CD4-positive, alpha-beta T cell treated with Interleukin-1 beta for 1 hour (primary cell): ENCODE results near the gene HMCES.
"Not testable (repeated sequence)": the region's sequence is repeated elsewhere in the genome, so short reads cannot be mapped to it uniquely, and the experiment has no call there.

Experiments
- DNase-seq, 2 donors: peaks; one replicate each; pipeline ENCODE4 v3.0.0-alpha.2; 2020 to 2022

The HMCES gene

DNA sequence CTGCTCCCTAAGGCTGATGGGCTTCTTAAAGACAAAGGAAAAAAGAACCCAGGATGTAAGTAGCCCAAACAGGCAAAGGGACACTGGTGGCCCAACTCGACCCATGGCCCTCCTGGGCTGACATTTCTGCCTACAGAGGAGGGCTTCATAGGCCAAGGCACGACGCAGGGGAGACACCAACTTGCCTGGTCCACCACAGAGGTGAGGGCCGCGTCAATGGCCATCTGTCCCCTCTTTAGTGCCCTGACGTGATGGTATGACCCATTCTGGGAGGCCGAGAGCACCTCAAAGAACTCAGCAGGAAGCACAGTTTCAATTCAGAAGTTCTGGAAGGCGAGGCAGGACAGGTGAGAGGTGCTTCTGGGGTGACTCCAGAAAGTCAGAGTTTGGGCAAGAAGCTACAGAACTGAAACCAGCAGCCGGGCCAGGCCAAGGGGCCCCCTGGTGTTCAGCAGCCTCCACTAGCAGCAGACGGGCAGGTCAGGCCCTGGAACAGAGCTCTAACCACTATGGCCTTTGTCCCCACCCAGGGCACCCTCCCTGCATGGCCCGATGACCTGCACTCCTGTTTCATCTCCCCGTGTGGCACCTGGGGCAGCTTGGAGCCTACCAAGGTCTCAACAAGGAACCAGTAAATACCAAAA, 45.1 kb downstream of the HMCES start:
- DNase-seq: peak in 1 of 2 donors; percentile 34

DNA sequence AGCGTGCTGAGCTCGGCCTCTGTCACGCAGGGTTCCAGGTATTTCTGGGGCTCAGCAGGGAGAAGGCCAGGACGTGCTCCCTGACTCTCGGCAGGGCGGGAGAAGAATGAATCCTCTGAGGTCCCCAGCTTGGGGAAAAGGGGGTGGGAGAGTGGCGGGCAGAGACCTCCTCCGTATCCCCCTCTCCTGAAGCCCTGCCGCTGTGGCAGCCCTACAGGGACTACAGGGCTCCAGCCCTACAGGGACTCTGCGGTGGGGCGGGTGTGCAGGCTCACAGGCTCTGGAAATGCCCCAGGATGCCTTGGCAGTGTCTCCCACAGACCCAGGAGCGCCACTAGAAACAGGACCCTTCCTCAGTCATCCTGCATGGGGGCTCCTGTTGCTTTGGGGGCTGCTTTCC, 46.2 kb downstream of the HMCES start:
- DNase-seq: no peak

DNA sequence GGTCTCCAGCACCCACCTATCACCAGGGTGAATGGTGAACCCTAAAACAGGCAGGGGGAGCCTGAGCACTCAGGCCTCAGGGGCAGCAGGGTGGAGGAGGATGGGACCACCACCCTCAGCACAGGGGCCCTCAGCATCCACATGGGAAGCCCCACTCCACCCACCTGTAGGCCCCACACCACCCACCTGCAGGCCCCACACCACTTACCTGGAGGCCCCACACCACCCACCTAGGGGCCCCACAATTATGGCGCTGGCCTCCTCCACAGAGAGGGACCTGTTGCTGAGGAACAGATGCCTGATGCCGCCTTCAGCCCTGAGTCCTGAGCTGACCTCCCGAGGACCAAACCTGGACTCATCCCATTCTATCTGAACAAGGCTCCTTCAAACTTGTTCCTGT, 46.7 kb downstream of the HMCES start:
- DNase-seq: no peak

DNA sequence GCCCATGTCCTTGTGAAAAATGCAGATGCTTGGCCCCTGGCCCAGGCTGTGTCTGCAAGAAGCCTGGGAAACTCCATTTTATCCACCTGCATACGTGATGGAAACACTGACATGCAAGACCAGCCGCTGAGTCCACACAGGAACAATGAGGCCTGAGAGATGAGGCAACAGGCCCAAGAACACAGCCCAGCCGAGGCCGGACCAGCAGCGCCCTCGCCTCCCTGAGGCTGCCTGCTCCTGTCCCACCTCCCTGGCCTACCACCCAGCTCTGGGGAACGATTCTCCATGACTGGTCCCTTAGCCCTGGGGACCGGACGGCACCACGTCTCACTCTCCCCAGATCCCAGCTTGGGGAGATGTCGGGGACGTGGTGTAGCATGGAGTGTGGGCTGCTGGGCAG, 47.5 kb downstream of the HMCES start:
- DNase-seq: no peak

DNA sequence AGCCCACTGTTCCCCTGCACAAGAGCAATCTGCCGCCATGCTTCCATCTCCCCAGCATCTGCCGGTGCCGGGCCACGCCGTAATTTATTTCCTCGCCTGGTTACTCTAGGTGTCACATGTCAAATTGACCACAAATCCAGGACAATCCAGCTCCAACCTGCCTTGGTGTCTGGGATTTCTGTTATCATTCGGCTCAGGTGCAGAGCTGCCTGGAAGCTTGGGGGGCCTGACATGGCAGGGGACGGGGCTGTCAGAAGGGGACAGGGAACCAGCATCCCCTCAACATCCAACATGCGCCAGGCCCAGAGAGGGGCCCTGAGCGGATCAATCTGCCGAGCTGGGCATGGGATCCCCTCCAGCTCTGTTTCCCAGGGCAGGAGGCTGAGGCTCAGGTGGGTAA, 47.9 kb downstream of the HMCES start:
- DNase-seq: no peak

DNA sequence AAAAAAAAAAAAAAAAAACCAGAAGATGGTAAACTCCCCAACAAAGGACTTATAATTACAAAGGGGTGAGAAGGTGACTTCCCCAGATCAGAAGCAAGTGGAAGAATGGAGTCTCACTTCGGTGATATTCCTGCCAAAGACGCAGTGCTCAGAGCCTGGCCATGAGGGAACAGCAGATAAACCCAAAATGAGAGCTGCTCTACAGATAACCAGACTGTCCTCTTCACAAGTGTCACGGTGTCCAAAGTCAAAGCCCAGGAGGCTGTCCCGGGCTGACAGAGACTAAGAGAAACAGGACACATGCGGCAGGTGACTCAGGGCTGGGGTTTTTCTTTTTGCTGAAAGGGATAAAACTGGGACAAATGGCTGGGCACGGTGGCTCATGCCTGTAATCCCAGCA, 48.8 kb downstream of the HMCES start:
- DNase-seq: no peak

DNA sequence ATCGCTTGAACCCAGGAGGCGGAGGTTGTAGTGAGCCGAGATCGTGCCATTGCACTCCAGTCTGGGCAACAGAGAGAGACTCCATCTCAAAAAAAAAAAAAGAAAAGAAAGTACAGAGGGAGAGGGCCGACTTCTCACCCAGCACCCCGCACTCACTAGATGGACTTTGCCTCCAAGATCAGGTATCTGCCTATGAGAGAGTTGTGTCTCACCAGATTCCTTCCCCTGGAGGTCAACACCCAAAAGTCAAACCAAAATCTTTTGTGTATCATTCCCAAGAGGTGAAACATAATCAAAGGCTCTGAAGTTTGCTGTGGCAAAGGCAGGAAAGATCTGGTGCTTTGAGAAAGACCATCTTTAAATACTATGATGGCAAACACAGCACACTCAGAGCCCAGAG, 51.2 kb downstream of the HMCES start:
- DNase-seq: no peak

DNA sequence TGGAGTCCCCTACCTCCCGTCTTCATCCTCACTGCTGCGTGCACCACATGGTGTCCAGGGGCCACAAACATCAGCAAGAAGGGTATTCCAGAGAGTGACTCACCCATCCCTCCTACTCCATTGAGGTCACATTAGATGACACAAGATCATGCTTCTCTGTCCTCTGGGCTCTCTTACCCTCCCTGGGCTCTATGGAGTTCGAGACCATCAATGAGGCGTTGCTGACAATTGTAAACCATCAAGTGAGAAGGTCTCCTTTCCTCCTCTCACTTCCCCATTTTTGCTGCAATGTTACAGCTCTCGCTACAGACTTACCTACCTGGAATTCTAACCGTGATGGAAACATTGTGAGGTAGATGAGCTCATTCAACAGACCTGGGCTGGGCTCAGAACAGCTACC, 51.7 kb downstream of the HMCES start:
- no peak for DNase-seq

DNA sequence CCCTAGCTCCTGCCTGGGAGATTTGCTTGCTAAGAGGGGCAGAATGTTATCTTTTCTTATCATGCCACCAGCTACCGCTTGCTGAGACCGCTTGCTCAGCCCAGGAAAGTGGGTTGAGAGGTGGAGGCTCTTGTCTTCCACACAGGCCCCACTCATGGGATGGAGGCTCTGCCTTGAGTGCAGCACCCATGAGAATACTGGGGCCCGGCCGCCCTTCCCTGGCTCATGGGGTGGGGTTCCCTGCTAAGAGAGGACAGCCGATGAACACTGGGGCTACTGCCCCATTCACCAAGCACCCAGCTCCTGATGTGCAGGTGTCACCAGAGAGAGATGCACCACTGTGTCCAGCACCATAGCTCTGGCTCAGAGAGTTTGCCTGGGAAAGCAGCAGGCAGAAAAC, 55.2 kb downstream of the HMCES start:
- no peak for DNase-seq

DNA sequence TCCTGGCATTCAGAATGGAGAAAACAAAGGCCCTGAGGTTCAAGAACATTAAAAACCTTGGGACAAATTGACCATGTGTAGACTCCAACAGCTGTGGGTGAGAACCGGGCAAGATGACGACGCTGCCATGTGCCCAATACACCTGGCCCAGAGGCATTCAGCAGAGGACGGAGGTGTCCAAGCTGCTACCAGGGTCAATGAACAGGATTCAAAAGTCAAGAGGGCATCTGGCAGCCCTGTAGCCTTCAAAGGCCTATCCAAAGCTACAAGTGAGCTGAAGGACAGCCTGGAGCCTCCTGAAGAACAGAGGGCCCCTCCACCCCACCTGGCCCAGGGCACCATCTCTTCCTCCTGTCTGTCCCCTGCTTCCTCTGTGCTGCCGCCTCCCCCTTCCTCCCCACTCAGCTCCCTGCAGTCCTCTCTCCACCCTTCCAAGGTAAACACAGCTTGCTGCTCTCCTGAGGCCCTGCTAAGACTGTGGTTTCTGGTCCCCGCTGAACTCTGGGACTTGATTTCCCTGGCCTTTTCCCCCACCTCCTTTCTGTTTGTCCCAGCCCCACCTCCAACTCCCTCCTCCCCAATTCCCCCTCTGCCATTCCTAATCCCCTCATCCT, 57.5 kb downstream of the HMCES start:
- DNase-seq: no peak

DNA sequence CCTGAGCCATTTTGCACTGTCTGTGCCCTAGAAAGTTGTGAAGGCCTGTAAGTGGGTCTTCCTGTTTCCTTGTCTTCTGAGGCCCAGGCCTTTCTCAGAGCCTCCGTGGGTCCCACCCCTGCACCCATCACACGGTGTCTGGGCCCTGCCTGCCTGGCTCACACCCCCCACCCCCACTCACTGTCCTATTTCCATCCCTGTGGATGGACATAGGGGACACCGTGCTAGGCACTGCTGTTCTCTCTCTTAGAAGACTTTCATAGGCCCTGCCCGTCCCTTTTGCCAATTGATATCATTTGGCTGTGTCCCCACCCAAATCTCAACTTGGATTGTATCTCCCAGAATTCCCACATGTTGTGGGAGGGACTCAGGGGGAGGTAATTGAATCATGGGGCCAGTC, 59.0 kb downstream of the HMCES start:
- DNase-seq: not testable (repeated sequence)

DNA sequence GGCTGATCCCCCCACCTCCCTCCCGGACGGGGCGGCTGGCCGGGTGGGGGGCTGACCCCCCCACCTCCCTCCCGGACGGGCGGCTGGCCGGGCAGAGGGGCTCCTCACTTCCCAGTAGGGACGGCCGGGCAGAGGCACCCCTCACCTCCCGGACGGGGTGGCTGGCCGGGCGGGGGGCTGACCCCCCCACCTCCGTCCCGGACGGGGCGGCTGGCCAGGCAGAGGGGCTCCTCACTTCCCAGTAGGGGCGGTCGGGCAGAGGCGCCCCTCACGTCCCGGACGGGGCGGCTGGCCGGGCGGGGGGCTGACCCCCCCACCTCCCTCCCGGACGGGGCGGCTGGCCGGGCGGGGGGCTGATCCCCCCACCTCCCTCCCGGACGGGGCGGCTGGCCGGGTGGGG, 60.5 kb downstream of the HMCES start:
- DNase-seq: not testable (repeated sequence)

DNA sequence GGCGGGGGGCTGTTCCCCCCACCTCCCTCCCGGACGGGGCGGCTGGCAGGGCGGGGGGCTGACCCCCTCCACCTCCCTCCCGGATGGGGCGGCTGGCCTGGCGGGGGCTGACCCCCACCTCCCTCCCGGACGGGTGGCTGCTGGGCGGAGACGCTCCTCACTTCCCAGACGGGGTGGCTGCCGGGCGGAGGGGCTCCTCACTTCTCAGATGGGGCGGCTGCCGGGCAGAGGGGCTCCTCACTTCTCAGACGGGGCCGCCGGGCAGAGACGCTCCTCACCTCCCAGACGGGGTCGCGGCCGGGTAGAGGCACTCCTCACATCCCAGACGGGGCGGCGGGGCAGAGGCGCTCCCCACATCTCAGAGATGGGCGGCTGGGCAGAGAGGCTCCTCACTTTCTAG, 61.2 kb downstream of the HMCES start:
- DNase-seq: not testable (repeated sequence)

DNA sequence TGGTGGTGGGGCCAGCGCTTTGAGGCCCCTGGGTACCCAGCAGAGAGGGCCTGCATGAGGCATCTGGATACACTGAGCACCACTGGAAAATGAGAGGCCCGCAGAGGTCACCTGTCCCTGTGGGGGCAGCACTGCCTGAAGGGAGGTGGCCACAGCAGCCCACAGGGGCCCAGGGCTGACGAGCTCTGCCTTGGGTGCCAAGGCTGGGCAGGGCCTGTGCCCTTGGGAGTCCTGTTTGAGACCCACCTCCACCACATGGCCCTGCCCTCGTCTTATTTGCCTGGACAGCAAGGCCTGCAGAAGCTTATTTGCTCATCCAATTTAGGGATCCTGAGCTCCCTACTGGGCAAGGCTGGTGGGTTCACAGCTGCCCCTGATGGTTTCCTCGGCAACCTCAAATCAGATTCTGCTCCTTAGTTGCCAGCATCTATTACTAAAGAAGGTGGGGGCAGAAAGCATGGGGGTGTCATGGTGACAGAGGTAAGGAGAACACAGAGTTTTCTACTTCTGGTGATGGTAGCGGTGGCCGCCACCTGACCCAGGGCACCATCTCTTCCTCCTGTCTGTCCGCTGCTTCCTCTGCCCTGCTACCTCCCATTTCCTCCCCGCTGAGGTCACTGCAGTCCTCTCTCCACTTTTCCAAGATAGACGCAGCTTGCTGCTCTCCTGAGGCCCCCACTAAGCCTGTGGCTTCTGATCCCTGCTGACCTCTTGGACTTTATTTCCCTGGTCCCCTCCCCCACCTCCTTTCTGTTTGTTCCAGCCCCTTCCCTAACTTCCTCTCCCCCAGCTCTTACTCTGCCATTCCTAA, 62.9 kb downstream of the HMCES start:
- no peak for DNase-seq

DNA sequence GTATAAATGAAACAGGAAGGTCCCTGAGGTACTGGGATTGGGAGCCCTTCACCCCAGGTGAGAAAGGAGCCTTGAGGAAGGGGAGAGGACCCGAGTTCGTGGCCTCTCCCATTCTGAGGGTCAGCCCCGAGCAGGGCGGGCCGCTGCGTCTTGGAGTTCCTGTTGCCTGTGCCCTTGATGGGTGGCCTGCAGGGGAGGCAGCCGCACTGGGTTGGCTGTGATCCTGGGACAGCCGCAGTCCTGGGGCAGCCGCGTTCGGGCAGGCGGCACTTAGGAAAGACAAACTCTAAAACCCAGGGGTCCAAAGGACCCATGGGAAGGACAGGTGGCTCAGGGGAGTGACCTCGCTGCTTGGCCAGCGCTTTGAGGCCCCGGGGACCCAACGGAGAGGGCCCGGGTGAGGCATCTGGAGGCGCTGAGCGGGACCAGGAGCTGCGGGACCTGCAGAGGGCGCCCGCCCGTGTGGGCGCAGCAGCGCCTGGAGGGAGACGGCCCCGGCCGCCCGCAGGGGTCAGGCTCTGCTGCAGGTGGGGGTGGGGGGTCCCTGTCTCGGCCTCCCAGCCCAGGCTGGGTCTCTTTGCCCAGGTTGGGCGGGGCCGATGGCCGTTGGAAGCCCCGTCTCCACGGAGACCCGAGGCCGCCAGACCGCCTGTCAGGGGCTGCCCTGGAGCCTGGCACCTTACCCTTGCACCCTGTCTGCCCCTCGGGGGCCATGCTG, 65.1 kb downstream of the HMCES start:
- DNase-seq: peak; percentile 14 to 38

DNA sequence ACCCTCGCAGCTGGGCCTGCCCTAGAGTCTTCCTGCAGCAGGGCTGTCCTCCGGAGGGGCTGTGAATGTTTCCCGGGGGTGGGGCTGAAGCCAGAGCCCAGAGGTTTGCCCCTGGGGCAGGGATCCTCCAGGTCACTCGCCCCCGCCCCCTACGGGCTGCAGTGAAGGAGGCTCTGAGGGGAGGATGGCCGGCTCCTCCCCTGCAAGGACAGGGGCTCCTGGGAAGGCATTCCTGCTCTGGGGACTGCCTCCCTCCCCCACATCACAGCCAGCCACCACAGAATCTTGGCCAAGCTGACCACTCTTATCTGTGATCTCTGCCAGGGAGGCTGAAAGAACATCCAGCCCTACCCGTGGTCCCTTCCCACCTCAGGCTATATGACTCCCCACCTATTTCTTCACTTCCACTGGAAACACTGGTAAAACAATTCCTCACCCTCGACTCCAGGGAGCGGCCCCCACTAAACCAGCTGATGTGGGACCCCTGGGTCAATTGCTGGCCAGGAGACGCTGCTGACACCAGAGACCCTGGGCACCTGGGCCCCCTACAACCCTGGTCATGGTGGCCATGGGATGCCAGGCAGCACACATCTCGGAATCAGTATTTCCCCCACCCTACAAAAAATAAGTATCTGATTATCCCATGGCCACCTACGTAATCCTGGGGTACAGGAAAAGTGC, 66.0 kb downstream of the HMCES start:
- no peak for DNase-seq

DNA sequence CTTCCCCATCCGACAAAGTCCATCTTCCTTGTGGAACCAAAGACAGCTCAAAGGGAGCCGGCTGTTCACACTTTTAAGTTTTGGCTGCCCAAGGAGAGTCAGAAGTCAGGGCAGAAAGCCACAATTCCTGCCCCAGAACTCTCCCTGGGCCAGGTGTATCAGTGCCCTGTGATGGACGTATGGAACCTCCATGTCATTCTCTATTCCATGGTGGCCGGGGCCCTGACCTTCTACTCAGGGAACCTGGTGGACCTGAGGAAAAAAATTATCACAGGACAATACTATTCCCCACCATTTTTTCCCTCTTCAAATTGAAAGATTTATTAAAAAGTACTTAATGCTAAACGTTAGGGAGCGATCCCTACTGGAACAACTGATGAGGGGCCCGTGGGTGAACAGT, 66.6 kb downstream of the HMCES start:
- no peak for DNase-seq

DNA sequence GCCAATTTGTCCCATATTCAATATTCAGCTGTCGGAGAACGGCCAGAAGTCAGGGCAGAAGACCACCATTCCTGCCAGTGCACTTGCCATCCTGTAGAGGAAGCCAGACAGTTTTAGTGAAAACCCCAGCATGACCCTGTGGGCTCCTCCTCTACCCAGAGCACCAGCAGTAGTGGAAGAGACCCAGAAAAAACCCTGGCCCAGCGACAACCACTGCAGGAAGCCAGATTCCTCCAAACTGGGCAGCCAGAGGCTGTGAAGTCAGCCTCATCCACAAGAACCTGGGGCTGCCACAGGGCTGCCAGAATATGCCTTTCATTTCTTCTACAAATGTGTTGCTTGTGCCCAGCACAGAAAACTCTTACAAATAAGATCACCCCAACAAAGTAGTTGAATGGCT, 67.3 kb downstream of the HMCES start:
- no peak for DNase-seq

DNA sequence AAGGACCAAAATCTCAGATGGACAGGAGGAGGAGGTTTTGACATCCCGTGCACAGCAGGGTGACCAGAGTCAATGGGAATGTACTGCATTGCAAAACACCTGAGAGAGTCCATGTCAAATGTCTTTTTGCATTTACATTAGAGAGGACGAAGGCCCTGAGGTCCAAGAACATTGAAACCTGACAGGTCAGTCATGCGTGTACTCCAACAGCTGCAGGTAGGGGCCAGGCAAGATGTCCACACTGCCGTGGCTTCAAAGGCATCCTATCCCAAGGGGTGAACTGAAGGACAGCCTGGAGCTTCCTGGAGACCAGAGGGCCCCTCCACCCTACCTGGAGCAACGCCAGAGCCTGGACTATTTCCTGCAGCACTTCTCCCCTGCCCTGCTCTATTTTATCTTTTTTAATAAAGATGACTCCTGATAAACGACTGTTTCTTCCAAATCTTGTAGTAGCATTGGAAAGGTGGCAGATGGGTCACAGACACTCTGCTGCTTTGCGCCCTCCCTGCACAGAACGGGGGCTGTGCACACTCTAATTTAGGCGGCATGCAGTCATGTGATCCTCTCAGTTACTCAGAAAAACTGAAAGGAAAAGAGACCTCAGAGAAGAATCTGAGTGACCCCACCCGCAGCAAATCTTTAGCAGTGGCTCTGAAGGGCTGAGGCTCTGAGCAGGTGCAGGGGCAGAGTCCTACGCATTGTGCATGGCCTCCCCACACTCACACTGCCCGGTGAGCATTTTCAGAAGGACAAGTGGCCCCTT, 68.2 kb downstream of the HMCES start:
- no peak for DNase-seq

DNA sequence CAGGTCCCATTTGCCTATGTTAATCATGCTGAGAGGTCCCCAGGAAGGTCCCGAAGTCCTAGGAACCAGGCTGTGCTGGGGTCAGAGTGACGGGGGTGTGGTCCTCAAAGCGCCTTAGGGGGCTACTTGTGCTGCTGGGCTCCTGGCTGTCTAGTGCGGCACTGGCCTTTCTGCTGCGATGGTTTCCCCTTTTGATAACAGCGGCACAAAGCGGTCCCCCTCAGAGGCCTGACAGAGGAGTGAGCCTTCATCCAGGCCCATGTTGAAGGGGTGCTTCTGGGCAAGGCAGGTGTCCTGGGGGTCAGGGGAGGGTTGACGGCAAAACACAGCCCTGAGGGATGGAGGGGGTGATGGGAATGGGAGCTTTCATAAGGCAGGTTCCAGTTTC, 68.8 kb downstream of the HMCES start:
- DNase-seq: no peak

DNA sequence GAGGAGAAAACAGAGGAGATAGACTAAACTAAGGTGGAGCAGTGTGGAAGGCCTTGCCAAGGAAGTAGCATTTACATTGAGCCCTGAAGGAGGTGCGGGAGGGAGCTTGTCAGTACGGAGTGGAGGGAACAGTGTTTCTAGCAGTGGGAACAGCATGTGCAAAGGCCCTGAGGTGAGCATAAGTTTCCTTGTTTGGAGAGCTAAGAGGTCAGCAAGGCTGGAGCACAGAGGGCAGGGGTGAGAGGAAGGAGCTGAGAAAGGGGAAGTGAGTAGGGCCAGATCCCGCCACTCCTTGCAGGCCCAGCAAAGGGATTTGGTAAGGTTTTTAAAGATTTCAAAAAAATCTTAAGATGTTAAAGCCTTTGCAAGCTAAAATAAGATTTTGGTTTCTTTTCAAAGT, 70.1 kb downstream of the HMCES start:
- no peak for DNase-seq

DNA sequence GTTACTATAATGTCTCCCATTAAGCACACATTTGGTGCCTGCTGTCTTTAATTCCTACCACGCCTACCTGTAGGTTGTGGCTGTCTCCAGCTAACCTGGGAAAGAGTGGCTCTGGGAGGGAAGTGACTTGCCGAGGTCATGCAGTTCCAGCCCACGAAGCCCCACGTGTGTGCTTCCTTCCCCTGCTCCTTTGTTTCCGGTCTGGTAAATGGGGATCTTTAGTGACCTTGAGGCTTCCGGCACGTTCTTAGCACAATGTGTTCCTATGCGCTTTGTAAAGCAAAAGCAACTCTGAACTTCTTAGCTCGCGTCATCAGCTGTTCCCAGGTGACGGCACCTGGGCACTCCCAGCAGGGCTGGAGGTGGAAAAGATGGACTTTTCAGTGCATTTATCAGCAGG, 70.5 kb downstream of the HMCES start:
- not testable (repeated sequence) for DNase-seq
